Measurements from ENCODE around the gene MSH6.

DNA sequence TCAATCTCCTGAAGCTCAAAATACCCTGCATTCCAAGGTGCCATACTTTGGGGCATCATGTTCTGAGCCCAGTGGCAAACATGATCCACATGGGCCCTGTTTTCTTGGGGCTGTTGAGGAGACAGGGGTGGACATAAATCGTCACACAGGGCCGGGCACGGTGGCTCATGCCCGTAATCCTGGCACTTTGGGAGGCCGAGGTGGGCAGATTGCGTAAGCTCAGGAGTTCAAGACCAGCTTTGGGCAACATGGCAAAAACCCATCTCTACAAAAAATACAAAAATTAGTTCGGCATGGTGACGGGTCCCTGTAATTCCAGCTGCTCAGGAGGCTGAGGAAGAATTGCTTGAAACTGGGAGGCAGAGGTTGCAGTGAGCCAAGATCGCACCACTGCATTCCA lies 13.6 kb upstream of the MSH6 start:
- TF ChIP-seq, protein P1, sequence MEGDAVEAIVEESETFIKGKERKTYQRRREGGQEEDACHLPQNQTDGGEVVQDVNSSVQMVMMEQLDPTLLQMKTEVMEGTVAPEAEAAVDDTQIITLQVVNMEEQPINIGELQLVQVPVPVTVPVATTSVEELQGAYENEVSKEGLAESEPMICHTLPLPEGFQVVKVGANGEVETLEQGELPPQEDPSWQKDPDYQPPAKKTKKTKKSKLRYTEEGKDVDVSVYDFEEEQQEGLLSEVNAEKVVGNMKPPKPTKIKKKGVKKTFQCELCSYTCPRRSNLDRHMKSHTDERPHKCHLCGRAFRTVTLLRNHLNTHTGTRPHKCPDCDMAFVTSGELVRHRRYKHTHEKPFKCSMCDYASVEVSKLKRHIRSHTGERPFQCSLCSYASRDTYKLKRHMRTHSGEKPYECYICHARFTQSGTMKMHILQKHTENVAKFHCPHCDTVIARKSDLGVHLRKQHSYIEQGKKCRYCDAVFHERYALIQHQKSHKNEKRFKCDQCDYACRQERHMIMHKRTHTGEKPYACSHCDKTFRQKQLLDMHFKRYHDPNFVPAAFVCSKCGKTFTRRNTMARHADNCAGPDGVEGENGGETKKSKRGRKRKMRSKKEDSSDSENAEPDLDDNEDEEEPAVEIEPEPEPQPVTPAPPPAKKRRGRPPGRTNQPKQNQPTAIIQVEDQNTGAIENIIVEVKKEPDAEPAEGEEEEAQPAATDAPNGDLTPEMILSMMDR (optimal IDR thresholded peaks at IDR 0.05 in 1 of 3, IDR thresholded peaks at IDR 0.05 in 1 of 3, conservative IDR thresholded peaks at IDR 0.05 in 1 of 3; ENCODE audit: extremely low read depth in 1 of 3, insufficient read depth in 2 of 3, low read length in 3 of 3): no peak
- no peak for TF ChIP-seq EZH2 (IDR thresholded peaks at IDR 0.05; ENCODE audit: low read length)
